ENCODE results near the gene ABCG1. TPM values are rescaled to one million over a fixed set of nuclear protein-coding genes. Genes with fewer than 3 reads are reported as not detected.
A peak's percentile ranks its signal among the peaks of the same experiment; 100 is the strongest.

Gene ABCG1
- total RNA-seq, 3 donors from 2014 or later, result 44.4 to 67.0 (median 56.8) TPM

DNA sequence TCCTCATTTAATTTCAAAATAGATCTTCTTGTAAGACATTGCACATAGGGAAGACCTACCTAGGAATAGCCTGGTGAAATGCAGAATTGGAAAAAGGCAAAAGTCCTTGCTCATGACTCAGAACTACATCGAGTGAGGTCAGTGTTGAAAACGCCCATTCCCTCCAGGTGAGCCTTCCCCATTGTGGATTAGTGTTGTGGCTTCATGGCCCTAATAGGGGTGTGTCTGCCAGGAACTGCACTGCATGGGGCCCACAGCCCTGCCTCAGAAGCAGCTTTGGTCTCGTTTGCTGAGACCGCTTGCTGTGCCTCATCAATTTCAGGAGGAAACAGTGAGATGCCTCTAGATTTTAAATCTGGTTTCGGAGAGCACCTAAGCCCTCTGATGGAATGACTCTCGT lies 79.3 kb downstream of the ABCG1 start:
- Histone ChIP-seq H3K4me1 (ENCODE audit: low read depth) (no peaks in the 10 kb centered on the region), H3K4me3 (no peak overlapping the region), H3K9me3 (no peaks in the 10 kb centered on the region), H3K36me3 (ENCODE audit: low read depth) (no peaks in the 10 kb centered on the region)
- no peak for DNase-seq
- TF ChIP-seq, protein P1, sequence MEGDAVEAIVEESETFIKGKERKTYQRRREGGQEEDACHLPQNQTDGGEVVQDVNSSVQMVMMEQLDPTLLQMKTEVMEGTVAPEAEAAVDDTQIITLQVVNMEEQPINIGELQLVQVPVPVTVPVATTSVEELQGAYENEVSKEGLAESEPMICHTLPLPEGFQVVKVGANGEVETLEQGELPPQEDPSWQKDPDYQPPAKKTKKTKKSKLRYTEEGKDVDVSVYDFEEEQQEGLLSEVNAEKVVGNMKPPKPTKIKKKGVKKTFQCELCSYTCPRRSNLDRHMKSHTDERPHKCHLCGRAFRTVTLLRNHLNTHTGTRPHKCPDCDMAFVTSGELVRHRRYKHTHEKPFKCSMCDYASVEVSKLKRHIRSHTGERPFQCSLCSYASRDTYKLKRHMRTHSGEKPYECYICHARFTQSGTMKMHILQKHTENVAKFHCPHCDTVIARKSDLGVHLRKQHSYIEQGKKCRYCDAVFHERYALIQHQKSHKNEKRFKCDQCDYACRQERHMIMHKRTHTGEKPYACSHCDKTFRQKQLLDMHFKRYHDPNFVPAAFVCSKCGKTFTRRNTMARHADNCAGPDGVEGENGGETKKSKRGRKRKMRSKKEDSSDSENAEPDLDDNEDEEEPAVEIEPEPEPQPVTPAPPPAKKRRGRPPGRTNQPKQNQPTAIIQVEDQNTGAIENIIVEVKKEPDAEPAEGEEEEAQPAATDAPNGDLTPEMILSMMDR (IDR thresholded peaks at IDR 0.05), result no peak
- ATAC-seq, result peak; percentile 28
- intact Hi-C loops (cut with DNase I, micrococcal nuclease), result no loop called here

DNA sequence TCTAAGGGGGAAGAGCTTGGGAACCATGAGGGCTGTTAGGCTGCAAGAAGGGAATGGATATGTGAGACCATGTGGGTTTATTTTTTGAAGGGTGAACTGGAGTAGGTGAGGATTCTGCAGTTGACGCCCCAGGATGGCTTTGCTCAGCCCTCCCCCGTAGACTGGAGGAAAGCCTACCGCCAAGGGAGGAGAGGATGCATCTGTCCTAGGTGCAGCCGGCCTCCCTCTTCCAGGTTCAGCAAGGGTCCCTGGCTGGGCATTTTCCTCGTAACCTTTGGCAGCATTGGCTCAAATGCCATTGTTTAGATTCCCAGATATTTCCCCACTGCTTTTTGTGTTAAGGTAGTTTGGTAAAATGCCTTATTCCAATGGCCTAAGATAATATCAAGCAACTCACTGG lies 79.7 kb downstream of the ABCG1 start:
- ATAC-seq, result no peak
- TF ChIP-seq, protein P1 (IDR thresholded peaks at IDR 0.05), result no peak

DNA sequence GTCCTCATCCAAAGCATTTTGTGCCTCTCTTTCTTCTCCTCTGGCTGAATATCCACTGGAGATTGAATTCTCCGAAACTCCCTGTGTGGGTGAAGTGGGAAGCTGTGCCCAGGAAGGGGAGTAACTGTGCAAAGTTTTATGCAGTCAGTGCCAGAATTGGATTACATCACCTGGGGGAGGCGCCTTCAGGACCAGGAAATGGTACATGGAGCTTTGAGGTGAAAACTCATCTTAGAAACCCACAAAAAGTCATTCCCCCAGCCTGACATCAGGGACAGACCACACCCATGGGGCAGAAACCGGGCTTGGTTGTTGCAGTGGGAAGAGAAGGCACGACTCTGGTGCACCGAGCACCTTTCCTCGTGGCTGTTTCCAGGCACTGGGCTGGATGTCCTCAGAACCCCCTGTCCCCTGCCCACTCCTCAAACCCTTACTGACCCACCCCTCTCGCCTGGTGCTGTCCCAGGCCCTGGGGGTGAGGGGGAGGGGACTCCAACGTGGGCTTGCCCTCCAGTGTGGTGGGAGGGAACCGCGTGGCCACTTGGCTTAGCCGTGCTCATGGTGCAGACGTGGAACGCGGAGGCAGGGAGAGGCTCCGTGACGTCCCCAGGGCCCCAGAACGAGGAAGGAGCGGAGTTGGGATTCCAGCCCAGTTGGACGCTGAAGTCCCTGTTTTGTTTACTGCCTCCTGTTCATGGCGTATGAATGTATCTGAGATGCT lies 80.5 kb downstream of the ABCG1 start:
- ATAC-seq, result peak; percentile 12

More for the DNA sequence above, 79.7 kb downstream of the ABCG1 start:
- Histone ChIP-seq H3K36me3 (ENCODE audit: low read depth) (no peaks in the 10 kb centered on the region), H3K4me3 (no peak overlapping the region), H3K9me3 (no peaks in the 10 kb centered on the region), H3K4me1 (ENCODE audit: low read depth) (no peaks in the 10 kb centered on the region)
- intact Hi-C loops (cut with DNase I, micrococcal nuclease), result no loop called here
- peak in 1 of 3 donors; percentile 9 for DNase-seq

GRCh38 chr21:42300045-42300583 lies 81.2 kb downstream of the ABCG1 start:
- intact Hi-C loops (cut with DNase I, micrococcal nuclease), result no loop called here
- ATAC-seq, result no peak
- TF ChIP-seq, protein P1 (IDR thresholded peaks at IDR 0.05), result no peak

More for the DNA sequence above, 80.5 kb downstream of the ABCG1 start:
- H3K36me3 ChIP-seq (ENCODE audit: low read depth), result no peaks in the 10 kb centered on the region
- peak in 2 of 3 donors; percentile 17 to 43 for DNase-seq
- intact Hi-C loops (cut with DNase I, micrococcal nuclease), result no loop called here
- H3K4me1 ChIP-seq (ENCODE audit: low read depth), result no peaks in the 10 kb centered on the region
- TF ChIP-seq, protein P1 (IDR thresholded peaks at IDR 0.05), result no peak
- no peak overlapping the region for H3K4me3 ChIP-seq
- no peaks in the 10 kb centered on the region for H3K9me3 ChIP-seq

DNA sequence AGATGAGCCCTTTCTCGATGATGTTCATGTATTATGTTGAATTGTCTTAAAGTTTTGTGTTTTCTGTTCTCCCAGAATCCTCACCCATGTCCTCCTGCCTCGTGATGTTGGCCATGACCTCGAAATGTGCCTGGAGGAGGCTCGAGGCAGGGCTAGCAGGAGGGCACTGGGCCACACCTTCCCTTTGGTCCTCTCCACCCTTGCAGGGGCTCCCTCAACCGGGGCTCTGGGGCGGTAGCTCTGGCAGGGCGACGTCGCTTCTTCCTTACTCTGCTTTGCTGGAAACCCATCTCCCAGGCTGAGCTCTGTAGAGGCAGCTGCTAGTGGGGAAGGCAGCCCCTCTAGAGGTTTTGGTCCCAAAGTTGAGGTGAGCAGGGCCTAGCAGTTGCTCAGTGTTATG lies 82.0 kb downstream of the ABCG1 start:
- no peak overlapping the region for H3K4me3 ChIP-seq
- ATAC-seq (no peak), DNase-seq (peak in 1 of 3 donors; percentile 23)
- no peaks in the 10 kb centered on the region for H3K9me3 ChIP-seq
- TF ChIP-seq, protein P1 (IDR thresholded peaks at IDR 0.05), result no peak
- no peaks in the 10 kb centered on the region for H3K4me1 ChIP-seq (ENCODE audit: low read depth)
- H3K36me3 ChIP-seq (ENCODE audit: low read depth), result no peaks in the 10 kb centered on the region
- intact Hi-C loops (cut with DNase I, micrococcal nuclease), result no loop called here

More at GRCh38 chr21:42300045-42300583, 81.2 kb downstream of the ABCG1 start:
- H3K4me3 ChIP-seq, result no peak overlapping the region
- H3K4me1 ChIP-seq (ENCODE audit: low read depth), result no peaks in the 10 kb centered on the region
- H3K9me3 ChIP-seq, result no peaks in the 10 kb centered on the region
- no peaks in the 10 kb centered on the region for H3K36me3 ChIP-seq (ENCODE audit: low read depth)
- DNase-seq, result no peak
